ENCODE data around the gene PSMD14.

Gene PSMD14

DNA sequence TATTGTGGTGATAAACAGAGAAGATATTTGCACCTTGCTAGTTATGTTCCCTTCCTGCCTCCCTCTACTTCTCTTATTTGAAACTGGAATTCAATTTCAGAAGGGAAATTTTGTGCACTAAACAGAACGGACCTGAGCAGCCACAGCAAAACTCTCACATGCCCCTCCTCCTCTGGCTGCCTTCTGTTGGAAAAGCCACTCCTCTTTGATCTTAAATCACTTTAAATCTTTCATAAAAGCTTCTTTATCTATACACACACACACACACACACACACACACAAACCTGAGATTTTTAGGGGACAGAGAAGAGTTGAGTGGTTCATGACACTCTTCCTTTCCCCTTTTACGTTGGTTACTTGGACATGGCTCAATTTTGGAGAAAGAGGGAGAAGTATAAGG is 113.5 kb downstream of the PSMD14 start:
- no peak for DNase-seq

DNA sequence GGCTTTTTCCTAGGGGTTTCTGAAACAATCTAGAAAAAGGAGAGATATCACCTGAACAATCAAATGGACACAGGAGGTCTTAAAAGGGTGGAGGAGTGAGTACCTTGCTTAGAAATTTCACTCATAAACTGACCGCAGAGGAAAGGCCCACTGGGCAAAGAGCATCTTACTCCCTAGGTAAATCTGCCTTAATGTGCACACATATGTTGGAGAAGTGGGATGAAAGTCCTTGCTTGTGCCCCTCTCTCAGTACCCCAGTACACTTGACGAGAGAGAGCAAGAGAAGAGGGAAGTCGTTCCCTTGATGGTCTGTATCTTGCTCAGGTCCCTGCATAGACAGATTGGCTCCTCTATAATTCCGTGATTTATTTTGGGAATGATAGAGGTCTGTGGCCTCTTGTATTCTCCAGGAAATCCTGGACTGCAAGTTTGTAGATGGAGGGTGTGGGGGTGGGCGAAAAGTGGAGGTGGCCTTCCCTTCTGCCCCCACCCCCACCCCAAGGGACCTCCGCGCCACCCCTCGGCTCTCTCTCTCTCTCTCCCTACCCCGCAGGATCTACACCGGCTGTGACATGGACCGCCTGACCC is 114.7 kb downstream of the PSMD14 start:
- DNase-seq = no peak

DNA sequence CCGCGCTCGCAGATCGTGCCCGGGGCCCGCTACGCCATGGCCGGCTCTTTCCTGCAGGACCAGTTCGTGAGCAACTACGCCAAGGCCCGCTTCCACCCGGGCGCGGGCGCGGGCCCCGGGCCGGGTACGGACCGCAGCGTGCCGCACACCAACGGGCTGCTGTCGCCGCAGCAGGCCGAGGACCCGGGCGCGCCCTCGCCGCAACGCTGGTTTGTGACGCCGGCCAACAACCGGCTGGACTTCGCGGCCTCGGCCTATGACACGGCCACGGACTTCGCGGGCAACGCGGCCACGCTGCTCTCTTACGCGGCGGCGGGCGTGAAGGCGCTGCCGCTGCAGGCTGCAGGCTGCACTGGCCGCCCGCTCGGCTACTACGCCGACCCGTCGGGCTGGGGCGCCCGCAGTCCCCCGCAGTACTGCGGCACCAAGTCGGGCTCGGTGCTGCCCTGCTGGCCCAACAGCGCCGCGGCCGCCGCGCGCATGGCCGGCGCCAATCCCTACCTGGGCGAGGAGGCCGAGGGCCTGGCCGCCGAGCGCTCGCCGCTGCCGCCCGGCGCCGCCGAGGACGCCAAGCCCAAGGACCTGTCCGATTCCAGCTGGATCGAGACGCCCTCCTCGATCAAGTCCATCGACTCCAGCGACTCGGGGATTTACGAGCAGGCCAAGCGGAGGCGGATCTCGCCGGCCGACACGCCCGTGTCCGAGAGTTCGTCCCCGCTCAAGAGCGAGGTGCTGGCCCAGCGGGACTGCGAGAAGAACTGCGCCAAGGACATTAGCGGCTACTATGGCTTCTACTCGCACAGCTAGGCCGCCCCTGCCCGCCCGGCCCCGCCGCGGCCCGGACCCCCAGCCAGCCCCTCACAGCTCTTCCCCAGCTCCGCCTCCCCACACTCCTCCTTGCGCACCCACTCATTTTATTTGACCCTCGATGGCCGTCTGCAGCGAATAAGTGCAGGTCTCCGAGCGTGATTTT is 115.5 kb downstream of the PSMD14 start:
- no peak for DNase-seq

DNA sequence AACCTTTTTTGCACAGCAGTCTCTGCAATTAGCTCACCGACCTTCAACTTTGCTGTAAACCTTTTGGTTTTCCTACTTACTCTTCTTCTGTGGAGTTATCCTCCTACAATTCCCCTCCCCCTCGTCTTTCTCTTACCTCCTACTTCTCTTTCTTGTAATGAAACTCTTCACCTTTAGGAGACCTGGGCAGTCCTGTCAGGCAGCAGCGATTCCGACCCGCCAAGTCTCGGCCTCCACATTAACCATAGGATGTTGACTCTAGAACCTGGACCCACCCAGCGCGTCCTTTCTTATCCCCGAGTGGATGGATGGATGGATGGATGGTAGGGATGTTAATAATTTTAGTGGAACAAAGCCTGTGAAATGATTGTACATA is 116.2 kb downstream of the PSMD14 start:
- DNase-seq = no peak

DNA sequence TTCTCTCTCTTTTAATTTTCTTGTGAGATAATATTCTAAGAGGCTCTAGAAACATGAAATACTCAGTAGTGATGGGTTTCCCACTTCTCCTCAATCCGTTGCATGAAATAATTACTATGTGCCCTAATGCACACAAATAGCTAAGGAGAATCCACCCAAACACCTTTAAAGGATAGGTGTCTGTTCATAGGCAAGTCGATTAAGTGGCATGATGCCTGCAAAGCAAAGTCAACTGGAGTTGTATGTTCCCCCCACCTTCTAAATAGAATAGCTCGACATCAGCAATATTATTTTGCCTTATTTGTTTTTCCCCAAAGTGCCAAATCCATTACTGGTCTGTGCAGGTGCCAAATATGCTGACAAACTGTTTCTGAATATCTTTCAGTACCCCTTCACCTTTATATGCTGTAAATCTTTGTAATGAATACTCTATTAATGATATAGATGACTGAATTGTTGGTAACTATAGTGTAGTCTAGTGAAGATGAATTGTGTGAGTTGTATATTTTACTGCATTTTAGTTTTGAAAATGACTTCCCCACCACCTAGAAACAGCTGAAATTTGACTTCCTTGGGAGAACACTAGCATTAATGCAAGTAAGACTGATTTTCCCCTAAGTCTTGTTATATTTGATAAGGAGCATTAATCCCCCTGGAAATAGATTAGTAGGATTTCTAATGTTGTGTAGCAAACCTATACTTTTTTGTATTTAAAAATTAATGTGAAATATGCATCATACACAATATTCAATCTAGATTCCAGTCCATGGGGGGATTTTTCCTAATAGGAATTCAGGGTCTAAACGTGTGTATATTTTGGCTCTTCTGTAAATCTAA is 116.9 kb downstream of the PSMD14 start:
- no peak for DNase-seq

DNA sequence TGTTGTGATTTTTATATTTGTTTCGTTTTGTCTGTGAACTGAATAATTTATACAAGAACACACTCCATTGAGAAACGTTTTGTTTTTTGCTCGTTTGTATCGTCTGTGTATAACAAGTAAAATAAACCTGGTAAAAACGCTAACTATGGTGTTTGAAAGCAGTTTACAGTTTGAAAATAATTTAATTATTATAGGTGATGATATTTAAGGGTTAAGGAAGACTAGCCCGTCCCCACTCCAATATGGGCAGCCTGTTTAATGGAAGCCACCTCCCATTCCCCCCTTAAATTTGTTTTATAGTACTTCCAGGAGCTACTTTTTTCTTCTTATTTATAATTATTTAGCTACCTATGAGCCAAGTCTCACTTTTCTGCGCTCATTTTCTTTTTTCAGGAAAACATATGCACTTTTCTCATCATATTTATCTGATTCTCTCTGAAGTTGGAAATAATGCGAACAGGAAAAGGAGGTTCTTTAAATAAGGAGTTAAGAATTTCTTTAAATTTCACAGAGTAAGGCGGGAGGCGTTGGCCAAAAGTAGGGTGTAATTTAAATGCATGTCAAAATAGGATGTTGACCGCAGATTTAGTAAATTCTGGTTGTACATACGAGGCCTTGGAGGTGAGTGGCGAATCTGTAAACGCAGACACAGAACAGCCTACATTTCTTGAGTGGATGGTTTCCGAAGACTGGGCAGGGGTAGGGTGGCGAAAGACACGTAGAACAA is 117.7 kb downstream of the PSMD14 start:
- no peak for DNase-seq

DNA sequence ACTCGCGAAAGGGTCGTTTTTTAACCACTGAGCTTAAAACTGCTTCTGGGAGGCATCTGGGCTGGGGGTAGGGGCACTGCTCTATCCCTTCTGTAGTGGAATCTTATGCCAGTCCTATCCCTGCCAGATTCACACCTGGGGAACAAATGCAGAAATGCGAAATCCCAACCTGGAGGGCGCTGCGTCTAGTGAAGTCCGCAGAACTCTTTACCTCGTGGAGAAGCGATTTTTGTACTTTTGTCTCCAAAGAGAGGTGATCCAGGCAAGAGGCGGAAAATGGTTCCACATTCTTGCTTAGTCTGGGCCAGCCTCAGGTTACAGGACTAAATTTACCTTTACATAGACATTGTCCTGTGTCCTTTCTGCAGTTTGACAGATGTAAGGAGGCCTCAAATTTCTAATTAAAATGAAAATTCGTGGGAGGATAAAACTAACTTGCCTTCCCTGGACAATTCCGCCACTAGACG is 118.3 kb downstream of the PSMD14 start:
- DNase-seq = no peak

DNA sequence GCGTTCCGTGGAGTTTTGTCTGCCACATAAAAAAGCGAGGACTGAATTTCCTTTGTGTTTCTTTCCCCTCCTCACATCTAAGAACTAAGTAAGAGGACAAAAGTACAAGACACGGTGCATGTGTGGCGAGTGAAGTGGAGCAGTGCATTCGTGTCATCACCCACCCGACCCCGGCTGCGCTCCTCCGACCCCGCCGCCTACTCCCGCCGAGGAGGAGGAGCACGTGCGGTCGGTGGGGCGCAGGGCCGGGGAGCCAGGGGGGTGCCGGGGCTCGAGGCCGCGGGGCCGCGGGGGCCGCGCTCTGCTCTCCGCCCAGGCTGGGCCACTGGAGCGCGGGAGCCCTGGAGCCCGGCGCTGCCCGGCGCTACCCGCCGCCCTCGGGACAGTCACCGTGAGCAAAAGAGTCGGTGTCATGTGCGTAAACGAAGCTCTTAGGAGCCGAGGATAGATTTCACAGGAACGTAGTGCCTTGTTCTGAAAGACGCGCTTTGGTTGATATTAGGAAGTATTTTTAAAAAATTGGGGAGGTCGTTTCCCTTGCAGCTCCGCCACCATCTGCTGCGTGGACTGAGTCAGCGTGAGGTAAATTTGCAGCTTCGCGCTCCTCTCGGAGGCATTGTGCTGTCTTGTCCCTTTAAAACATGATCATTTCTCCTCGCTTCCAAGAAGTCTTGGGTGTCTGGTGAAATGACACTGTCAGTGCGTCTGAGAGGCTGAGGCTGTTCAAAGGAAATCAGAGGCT is 118.9 kb downstream of the PSMD14 start:
- no peak for DNase-seq

DNA sequence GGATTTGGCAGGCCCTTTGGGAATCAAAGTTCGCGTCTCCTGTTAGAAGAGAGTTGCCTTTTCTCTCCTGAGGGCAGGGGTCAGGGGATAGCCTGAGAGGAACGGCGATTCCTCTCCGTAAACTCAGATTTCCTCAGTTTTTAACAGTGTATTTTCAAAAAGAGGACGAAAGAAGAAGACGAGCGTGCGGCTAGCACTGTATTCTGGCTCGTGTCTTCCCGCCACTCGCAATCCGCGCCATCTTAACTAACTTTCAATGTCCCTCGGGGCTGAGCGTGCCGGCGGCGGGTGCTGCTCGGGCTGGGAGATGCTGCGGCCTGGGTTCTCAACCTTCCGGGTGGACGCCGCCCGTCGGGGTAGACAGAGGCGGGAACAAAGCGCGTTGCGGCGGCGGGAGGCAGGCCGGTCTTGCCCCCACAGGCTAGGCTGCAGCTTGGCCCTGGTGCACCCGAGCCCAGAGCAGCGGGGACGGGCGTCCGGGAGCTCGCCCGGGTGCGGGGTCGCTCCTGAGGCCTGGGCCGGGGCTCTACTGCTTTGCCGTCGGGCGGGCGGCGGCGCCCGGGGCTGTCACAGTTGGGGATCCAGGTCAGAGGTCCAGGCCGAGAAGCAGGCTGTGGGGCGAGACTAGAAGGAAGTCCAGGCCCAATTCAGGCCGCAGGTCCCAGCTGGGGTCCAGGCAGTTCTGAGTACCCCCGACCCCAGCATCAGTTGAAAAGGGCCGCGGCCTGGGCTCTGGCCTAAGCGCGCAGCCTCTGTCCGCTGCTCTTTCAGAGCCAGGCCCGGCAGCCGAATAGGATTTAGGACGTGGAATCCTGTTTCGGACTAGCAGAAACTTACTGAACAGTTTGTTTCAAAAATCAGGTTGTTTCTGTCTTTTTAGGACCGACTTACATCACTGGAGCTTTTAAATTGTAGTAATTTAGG is 119.7 kb downstream of the PSMD14 start:
- no peak for DNase-seq

DNA sequence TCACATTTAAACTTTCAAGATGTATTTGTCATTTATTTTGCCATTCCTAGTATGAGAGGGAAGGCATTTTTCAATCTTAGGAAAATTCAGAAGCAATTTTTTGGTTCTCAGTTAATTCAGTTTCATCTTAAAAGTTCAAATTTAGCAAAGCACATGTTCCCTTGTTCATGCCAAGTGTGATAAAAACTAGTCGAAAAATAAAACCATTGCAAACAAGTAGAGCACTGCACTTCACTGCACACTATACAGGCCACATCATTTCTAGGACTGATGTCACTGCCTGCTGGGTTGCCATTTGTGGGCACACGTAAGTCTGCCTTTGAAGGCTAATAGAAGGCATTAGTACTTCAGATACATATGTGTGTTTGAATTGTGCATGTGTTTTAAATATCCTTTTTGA is 122.2 kb downstream of the PSMD14 start:
- DNase-seq = no peak

DNA sequence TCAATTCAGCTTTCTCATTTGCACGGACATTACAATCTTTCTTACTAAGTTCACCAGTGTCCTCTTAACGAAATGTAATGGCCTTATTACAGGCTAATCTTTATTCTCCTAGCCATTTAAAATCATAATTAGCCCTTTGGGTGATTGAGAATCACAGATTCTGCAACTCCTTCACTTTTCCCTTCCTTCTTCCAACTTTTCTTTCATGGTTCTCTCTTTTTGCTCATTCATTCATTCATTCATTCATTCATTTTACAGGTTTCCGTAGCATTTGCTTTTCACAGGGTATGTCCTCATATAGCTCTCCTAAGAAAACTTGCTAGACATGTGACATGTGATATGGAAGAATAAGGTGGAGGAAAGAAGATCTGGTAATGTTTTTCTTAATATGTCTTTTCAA is 123.9 kb downstream of the PSMD14 start:
- DNase-seq = no peak

DNA sequence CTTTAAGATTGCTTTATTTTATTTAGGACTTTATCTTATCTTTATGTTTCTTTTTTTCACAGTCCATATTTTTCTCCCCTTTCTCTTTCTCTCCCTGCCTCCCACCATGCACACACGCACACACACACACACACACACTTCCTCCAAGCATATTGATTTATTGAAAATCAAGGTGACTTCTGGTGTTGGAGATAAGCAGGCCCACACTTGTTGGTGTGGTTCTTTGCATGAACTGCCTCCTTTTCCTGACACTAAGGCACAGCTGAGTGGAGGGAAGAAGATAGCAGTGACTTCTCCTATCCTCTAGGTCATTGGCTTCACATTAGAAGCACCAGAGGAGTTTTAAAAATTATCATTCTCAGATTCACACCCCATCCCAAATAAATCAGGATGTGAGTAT is 125.9 kb downstream of the PSMD14 start:
- no peak for DNase-seq

DNA sequence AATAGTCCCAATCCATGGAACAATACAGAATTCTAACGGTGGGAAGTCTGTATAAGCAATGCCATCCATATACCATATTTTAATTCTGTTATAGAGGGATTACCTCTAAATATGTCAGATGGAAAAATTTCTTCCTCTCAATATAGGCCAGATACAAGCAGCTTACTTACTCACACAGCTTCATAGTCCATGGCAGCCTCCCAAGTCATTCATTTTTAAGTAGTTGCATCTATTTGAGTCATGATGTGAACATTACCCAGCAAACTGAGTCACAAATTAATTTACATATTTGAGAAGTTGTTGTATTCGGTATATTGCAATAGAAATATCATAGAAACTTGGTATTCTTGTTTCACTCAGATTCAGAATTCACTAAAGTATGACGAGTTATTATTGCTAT is 128.2 kb downstream of the PSMD14 start:
- DNase-seq = no peak

DNA sequence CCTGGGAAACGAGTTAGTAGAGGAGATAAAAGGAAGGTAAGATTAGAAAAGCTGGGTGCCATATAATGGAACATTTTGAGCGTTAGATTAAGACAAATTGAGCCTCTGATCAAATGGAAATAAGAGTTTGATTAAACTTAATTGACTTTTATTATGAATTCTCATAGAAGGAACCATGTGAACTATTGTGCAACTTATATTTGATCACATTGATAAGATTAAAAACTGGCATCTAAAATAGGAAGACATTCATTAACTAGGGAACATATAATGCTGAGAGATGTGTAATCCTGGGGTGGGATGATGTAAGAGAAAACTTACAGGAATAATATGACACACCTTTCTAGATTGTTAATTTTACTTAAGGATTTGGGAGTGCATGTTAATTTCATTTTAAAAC is 130.4 kb downstream of the PSMD14 start:
- no peak for DNase-seq

DNA sequence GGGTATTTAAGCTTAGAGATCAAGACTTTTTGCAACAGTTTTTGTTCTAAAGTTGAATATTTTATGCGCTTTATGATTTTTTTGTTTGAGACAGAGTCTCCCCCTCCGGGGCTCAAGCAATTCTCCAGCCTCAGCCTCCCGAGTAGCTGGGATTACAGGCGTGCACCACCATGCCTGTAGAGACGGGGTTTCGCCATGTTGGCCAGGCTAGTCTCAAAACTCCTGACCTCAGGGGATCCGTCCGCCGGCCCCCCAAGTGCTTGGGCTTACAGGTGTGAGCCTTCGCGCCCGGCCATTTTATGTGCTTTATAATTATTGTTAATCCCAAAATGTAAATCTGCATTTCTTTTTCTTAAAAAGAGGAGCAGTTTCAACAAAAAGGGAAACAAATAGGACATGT is 136.9 kb downstream of the PSMD14 start:
- no peak for DNase-seq

DNA sequence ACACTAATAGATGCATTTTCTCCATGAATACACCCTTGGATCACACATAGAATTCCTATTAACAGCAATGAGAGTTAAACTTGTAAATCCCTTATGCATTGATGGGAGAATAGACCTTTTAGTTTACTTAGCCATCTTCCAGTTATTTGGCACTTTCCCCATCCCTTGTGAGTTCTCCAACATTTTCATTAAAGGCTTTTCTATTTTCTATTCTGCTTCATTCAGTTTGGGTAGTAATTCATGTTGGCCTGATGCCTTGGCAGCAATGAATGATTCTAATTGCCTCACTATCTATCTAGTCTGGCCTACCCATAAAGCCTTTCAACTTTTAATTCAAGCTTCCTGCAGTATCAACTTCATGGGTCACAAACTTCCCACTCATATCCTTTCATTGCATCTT is 140.2 kb downstream of the PSMD14 start:
- no peak for DNase-seq
